PC-3 (cell line): ENCODE results near the gene ALAD. TPM values are rescaled to one million over a fixed set of nuclear protein-coding genes. Genes with fewer than 3 reads are reported as not detected.
A peak's percentile ranks its signal among the peaks of the same experiment; 100 is the strongest.

Source experiments
- ATAC-seq: fragments of 200-7000 bp; cut with Tn5 transposase; 2 replicates; pipeline ENCODE4 v1.9.1; 2020; ENCODE audit warnings: mild to moderate bottlenecking, moderate library complexity
- BruUV-seq: library from RNA; stranded (reverse); fragments of 400-500 nt; replicated peaks from 2 replicates; lab custom pipeline; 2021; lab: Mats Ljungman, UMichigan
- CTCF ChIA-PET: fragments of 300-600 bp; sonication (Branson Sonifier 250); formaldehyde crosslinking; loops from one replicate; lab custom pipeline; 2022; ENCODE audit warnings: antibody characterized with exemption; lab: Charles Lee
- POLR2A ChIA-PET: fragments of 300-600 bp; sonication (Branson Sonifier 250); formaldehyde crosslinking; loops from one replicate; lab custom pipeline; 2022; ENCODE audit warnings: antibody characterized with exemption; ENCODE audit not compliant: unreplicated experiment; lab: Charles Lee
- DNase-seq: peaks from one replicate; pipeline ENCODE4 v3.0.0-alpha.2; 2015
- H2AFZ ChIP-seq: fragments of 300-600 bp; sonication (generic); 2 replicates; pipeline ENCODE4 v1.6.0; 2016; ENCODE audit warnings: antibody characterized with exemption, low read length
- H3F3A ChIP-seq: fragments of 300-600 bp; sonication (generic); one replicate; pipeline ENCODE4 v1.6.0; 2017; ENCODE audit warnings: antibody characterized with exemption, low read length, control low read depth, mild to moderate bottlenecking; ENCODE audit not compliant: unreplicated experiment
- H3K27ac ChIP-seq: fragments of 300-600 bp; sonication (generic); 2 replicates; pipeline ENCODE4 v1.5.1; 2016; ENCODE audit warnings: mild to moderate bottlenecking, low read length
- H3K27me3 ChIP-seq: fragments of 300-600 bp; sonication (generic); 2 replicates; pipeline ENCODE4 v1.6.1; 2016; ENCODE audit warnings: low read length, mixed read lengths
- H3K36me3 ChIP-seq: fragments of 300-600 bp; sonication (generic); 2 replicates; pipeline ENCODE4 v1.6.1; 2016; ENCODE audit warnings: low read depth, mixed run types, low read length, mixed read lengths
- H3K4me1 ChIP-seq: fragments of 300-600 bp; sonication (generic); 2 replicates; pipeline ENCODE4 v1.5.1; 2016; ENCODE audit warnings: low read length; ENCODE audit not compliant: insufficient read depth
- H3K4me2 ChIP-seq: fragments of 300-600 bp; sonication (generic); 2 replicates; pipeline ENCODE4 v1.6.0; 2016; ENCODE audit warnings: low read length
- H3K4me3 ChIP-seq: fragments of 300-600 bp; sonication (generic); 2 replicates; pipeline ENCODE4 v1.5.1; 2016; ENCODE audit warnings: mild to moderate bottlenecking, low read length, mixed read lengths
- H3K79me2 ChIP-seq: fragments of 300-600 bp; sonication (generic); 2 replicates; pipeline ENCODE4 v1.6.1; 2017; ENCODE audit warnings: low read length, mixed read lengths
- H3K9ac ChIP-seq: fragments of 300-600 bp; sonication (generic); 2 replicates; pipeline ENCODE4 v1.6.0; 2016; ENCODE audit warnings: mild to moderate bottlenecking, low read length
- H3K9me2 ChIP-seq: fragments of 300-600 bp; sonication (generic); replicated peaks from 2 replicates; pipeline ENCODE4 v1.6.1; 2016; ENCODE audit warnings: mixed run types, low read length, mixed read lengths
- H3K9me3 ChIP-seq: fragments of 300-600 bp; sonication (generic); 2 replicates; pipeline ENCODE4 v1.6.1; 2016; ENCODE audit warnings: low read length, mixed read lengths
- H4K20me1 ChIP-seq: fragments of 300-600 bp; sonication (generic); 2 replicates; pipeline ENCODE4 v1.6.1; 2016; ENCODE audit warnings: low read length, mixed read lengths
- EZH2 ChIP-seq: fragments of 300-600 bp; sonication (generic); IDR thresholded peaks from one replicate; pipeline ENCODE4 v1.6.1; 2017; ENCODE audit warnings: antibody characterized with exemption, mild to moderate bottlenecking, low read length; ENCODE audit not compliant: unreplicated experiment
- EZH2phosphoT487 ChIP-seq: fragments of 300-600 bp; sonication (generic); IDR thresholded peaks from 2 replicates; pipeline ENCODE4 v1.6.1; 2018; ENCODE audit warnings: mild to moderate bottlenecking, antibody characterized with exemption, low read length, borderline replicate concordance
- intact Hi-C: fragments of 100-400 bp; cut with micrococcal nuclease; formaldehyde crosslinking; loops from 2 replicates; pipeline ENCODE4 v1.9.0; 2023
- total RNA-seq: library from RNA; depleted of rRNA; stranded (reverse); fragments of >200 nt; gene quantifications from 2 replicates; pipeline ENCODE4 v1.2.3, GENCODE V29; 2014
- TF ChIP-seq, protein P1 (sequence below): fragments of 300-600 bp; sonication (generic); conservative IDR thresholded peaks from 2 replicates; pipeline ENCODE4 v1.5.1; 2017; ENCODE audit warnings: antibody characterized with exemption, low read depth, mild to moderate bottlenecking, low read length

Gene ALAD
- total RNA-seq, 1 experiment from 2014 or later = 7.9 TPM

GRCh38 chr9:113410207-113410864, 9.3 kb upstream of the ALAD start, which contains the start of the genes C9orf43 and POLE3:
TSS of gene C9orf43 (plus strand) at chr9:113410747. CDS start at chr9:113413494, 2,747 bp downstream.
TSS of gene POLE3 (minus strand) at chr9:113410675. CDS start at chr9:113410293, 382 bp downstream.
- POLR2A ChIA-PET = interaction anchor here (0.7 to 0.9 kb wide), 2 partner anchors 135 to 477 kb away, joined by 3 to 4 read pairs; partner anchors contain the start of gene CDC26
- intact Hi-C loops = no loop called here

DNA sequence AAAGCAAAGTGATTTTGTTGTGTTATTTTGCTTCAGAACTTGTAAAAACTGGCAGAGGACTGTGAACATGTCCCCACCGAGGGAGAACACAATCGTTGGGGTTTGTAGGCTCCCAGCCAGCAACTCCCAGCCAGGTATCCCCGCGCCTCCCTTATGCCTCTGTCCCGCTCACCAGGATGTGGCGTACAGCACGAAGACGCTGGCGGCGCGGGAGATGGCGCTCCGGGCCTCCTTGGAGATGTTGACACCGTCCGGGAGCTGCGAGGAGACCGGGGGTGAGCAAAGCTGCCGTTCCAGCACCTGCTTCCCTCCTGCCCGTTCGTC, 8.8 kb upstream of the ALAD start:
- TSS peak; percentile 62 for BruUV-seq
- DNase-seq (no peak), ATAC-seq (peak; percentile 10)

More at GRCh38 chr9:113410207-113410864, 9.3 kb upstream of the ALAD start, which contains the start of the genes C9orf43 and POLE3:
- no peaks in the 10 kb centered on the region for H3K27me3 ChIP-seq
- no peaks in the 10 kb centered on the region for H3F3A ChIP-seq
- H2AFZ ChIP-seq = peak within 1 kb of the TSS; percentile 94
- peaks cover 31% of the 10 kb centered on the region for H3K79me2 ChIP-seq
- peaks cover 17% of the 10 kb centered on the region for H3K4me1 ChIP-seq
- CTCF ChIA-PET = interaction anchor here (0.5 to 0.9 kb wide), 2 partner anchors 201 to 248 kb away, joined by 3 to 6 read pairs; no protein-coding TSS in a partner anchor
- peaks cover 14% of the 10 kb centered on the region for H3K36me3 ChIP-seq
- H3K4me3 ChIP-seq = peak within 1 kb of the TSS; percentile 99
- no peaks in the 10 kb centered on the region for H4K20me1 ChIP-seq
- no peaks in the 10 kb centered on the region for H3K9me2 ChIP-seq
- peak within 1 kb of the TSS; percentile 97 for H3K4me2 ChIP-seq
- peak; percentile 94 for ATAC-seq
- no TSS peak for BruUV-seq
- H3K27ac ChIP-seq = peak within 1 kb of the TSS; percentile 96
- no peaks in the 10 kb centered on the region for H3K9me3 ChIP-seq
- peak; percentile 90 for DNase-seq
- H3K9ac ChIP-seq = peak within 1 kb of the TSS; percentile 100
- TF ChIP-seq EZH2 (no peak), EZH2phosphoT487 (no peak)
- TF ChIP-seq, protein P1, sequence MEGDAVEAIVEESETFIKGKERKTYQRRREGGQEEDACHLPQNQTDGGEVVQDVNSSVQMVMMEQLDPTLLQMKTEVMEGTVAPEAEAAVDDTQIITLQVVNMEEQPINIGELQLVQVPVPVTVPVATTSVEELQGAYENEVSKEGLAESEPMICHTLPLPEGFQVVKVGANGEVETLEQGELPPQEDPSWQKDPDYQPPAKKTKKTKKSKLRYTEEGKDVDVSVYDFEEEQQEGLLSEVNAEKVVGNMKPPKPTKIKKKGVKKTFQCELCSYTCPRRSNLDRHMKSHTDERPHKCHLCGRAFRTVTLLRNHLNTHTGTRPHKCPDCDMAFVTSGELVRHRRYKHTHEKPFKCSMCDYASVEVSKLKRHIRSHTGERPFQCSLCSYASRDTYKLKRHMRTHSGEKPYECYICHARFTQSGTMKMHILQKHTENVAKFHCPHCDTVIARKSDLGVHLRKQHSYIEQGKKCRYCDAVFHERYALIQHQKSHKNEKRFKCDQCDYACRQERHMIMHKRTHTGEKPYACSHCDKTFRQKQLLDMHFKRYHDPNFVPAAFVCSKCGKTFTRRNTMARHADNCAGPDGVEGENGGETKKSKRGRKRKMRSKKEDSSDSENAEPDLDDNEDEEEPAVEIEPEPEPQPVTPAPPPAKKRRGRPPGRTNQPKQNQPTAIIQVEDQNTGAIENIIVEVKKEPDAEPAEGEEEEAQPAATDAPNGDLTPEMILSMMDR = no peak

More for the DNA sequence above, 8.8 kb upstream of the ALAD start:
- Histone ChIP-seq H3K36me3 (peaks cover 14% of the 10 kb centered on the region), H4K20me1 (no peaks in the 10 kb centered on the region), H3K27me3 (no peaks in the 10 kb centered on the region), H3K9me2 (no peaks in the 10 kb centered on the region), H3K9ac (peak overlapping the region; percentile 100), H3F3A (no peaks in the 10 kb centered on the region), H2AFZ (peak overlapping the region; percentile 94), H3K4me3 (peak overlapping the region; percentile 99), H3K27ac (peak overlapping the region; percentile 96), H3K4me2 (peak overlapping the region; percentile 97), H3K4me1 (peaks cover 17% of the 10 kb centered on the region), H3K79me2 (peaks cover 31% of the 10 kb centered on the region), H3K9me3 (no peaks in the 10 kb centered on the region)
- ChIA-PET POLR2A (interaction anchor here (0.9 kb wide), 1 partner anchor 135 kb away, joined by 3 read pairs; the partner anchor contains the start of gene CDC26), CTCF (interaction anchor here (0.5 to 0.9 kb wide), 2 partner anchors 201 to 248 kb away, joined by 3 to 6 read pairs; no protein-coding TSS in a partner anchor)
- TF ChIP-seq EZH2phosphoT487 (no peak), EZH2 (no peak)
- TF ChIP-seq, protein P1 = no peak
- intact Hi-C loops = no loop called here
